Testis (tissue), 2 donors: ENCODE data around the gene CT55.

Experiments
- CTCF ChIP-seq, 3 experiments: fragments of 450-650 bp in 2 of 3; fragments of 200-600 bp in 1 of 3; sonication (generic) in 1 of 3; IDR thresholded peaks; one replicate each; pipeline ENCODE4 v1.5.1; 2016 to 2019; ENCODE audit warnings: antibody characterized with exemption in 3 of 3, mild to moderate bottlenecking in 2 of 3, moderate library complexity in 1 of 3
- POLR2A ChIP-seq: fragments of 450-650 bp; IDR thresholded peaks from one replicate; pipeline ENCODE4 v1.6.1; 2017; ENCODE audit warnings: antibody characterized with exemption, mild to moderate bottlenecking, moderate library complexity

- TF ChIP-seq POLR2A, result no peak
- no peak for TF ChIP-seq CTCF (IDR thresholded peaks at IDR 0.05)
These were observed 2.7 kb downstream of the CT55 start for GRCh38 chrX:135168486-135168885.
